ENCODE data around the gene IFNA8.

DNA sequence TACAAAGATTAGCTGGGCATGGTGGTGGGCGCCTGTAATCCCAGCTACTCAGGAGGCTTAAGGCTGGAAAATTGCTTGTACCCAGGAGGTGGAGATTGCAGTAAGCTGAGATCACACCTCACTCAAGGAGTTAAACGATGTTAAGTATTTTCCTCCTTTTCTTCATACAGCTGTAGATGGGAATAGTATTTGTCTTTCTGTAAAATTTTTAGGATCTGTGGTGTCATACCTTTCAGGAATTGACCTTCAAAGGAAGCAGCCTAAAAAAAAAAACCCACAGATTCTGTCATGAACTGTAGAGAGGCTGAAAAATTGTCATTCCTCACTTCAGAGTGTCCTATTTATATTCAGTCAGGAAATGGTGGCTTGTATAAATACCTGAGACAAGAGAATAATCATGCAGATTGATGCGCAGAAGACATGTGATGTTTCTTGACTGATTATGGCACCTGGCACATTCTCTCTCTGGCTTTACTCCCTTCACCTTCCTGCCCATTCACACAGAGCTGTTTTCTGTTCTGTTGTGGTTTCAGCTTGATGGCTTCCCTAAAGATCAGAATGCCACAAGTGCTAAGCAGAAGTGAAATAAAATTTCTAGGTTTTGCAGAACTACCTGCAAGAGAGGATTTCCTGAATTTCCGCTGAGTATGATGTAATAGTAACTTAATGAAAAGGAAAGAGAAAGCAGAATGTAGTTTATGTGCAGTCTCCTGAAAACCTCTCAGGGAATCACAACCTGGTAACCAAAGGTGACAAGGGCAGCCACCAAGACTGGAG, 35.1 kb downstream of the IFNA8 start:
- TF ChIP-seq PATZ1 (CRISPR knock-in tag; IDR thresholded peaks at IDR 0.05; ENCODE audit: borderline replicate concordance) (no peak), TCF4 (CRISPR knock-in tag; IDR thresholded peaks at IDR 0.05; ENCODE audit: borderline replicate concordance) (no peak), CSDC2 (CRISPR knock-in tag; IDR thresholded peaks at IDR 0.05) (no peak), ISL1 (CRISPR knock-in tag; IDR thresholded peaks at IDR 0.05) (no peak), RARB (CRISPR knock-in tag; IDR thresholded peaks at IDR 0.05) (no peak), ARNTL (CRISPR knock-in tag; IDR thresholded peaks at IDR 0.05; ENCODE audit: borderline replicate concordance, low read depth) (no peak)

Data from SK-N-SH treated with all-trans-retinoic acid at 6 μM for 48 hours (cell line).